Hematopoietic multipotent progenitor cell treated with erythropoietin and hydrocortisone succinate and interleukin-3 and kit ligand, for 8 days (in vitro differentiated cells): ENCODE results near the gene SCN2B.
"Not testable (repeated sequence)": the region's sequence is repeated elsewhere in the genome, so short reads cannot be mapped to it uniquely, and the experiment has no call there.

Experiments used
- DNase-seq: peaks from one replicate; pipeline ENCODE4 v3.0.0-alpha.2; 2015

Gene SCN2B

DNA sequence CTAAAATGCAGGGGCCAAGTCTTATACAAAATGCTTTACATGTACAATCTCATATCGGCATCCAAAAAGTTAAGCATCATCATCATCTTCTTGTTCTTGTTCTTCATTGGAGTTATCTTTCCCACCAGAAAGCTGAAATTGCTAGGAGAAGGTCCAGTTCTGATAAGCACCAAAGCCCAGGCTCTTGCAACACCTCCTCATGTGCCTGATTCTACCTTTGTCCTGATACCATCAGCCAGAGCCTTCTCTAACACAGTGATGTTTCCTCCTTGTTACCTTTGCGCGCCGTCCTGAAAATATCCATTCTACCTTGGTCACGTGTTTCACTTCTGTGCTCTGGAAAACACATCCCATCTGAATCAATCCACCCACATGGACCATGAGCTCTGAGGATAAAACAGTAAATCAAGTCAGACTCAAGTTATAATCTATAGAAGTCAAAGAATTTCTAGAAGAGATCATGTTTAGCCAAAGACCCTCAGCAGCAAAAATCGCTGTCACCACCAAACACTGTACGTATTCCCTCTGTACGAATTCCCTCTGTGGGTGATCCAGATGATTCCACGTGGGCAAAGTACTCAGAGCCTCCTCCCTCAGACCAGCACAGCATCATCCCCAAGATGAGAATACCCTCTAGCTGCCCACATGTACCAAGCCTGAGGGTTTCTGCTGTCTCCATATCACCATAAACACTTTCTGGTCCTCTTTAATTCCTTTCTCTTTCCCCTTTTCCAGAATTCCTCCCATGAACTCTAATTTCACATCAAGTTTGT is 29.4 kb upstream of the SCN2B start:
- no peak for DNase-seq

DNA sequence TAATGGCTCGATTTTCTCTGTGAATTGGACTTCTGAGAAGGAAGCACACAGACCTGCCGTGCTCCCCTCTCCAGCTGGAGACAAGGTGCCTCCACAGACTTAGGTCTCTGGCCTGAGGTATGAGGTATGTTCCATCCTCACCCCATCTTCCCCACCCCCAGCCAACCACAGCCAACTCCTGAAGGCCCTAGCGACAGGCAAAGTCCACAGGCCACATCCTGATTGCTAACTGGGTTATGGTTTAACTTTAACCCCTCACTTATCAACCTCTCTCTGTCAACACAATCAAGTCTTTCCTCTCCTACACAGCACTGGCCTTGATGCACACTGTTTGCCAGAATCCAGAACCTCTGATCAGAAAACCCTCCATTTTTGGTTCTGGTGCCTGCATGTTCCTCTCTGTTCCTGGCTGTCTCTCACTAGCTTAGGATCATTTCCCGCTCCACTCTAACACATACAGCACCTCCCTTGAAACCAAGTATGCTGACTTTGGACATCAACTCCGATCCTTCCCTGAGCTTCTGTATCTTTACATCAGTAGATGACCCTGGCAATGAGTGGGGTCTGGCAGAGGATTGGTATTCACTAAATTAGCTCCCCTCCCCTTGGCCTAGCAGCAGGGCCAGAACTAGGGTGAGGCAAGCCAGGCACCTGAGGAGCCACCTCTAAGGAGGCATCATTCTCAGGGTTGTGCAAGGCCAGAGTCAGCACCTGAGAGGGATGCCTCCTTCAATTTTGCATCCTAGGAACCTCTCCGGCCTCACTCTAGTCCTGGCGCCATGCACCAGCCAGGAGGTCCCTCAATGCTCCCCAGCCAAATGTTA is 26.4 kb upstream of the SCN2B start:
- no peak for DNase-seq

GRCh38 chr11:118201966-118202365 is 25.5 kb upstream of the SCN2B start:
- DNase-seq = no peak

- DNase-seq = no peak
Observed at GRCh38 chr11:118200901-118201680, 24.7 kb upstream of the SCN2B start.

- no peak for DNase-seq
Observed at GRCh38 chr11:118200497-118200896, 24.1 kb upstream of the SCN2B start.

DNA sequence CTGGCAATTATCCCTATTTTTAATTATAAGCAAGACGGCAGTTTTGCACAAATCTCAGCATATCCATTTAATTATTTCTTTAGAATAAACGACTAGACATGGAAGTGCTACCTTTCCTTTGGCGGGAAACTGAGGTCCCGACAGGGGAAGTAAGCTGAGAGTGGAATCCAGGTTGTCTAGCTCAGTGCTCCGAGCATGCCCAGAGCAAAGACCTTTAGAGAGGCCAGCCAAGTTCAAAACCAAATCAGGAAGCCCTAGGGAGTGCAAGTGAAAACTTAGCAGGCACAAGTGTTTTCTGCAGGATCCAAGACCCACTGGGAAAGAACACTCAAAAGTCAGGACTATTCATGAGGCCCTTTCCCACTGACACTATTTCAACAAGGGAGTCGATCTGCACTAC is 22.7 kb upstream of the SCN2B start:
- no peak for DNase-seq

GRCh38 chr11:118198370-118198769 is 21.9 kb upstream of the SCN2B start:
- peak; percentile 69 for DNase-seq

- no peak for DNase-seq
Observed at GRCh38 chr11:118194835-118195627, 18.6 kb upstream of the SCN2B start.

GRCh38 chr11:118193910-118194566 is 17.6 kb upstream of the SCN2B start:
- DNase-seq = no peak

GRCh38 chr11:118192817-118193216 is 16.4 kb upstream of the SCN2B start:
- DNase-seq = not testable (repeated sequence)

DNA sequence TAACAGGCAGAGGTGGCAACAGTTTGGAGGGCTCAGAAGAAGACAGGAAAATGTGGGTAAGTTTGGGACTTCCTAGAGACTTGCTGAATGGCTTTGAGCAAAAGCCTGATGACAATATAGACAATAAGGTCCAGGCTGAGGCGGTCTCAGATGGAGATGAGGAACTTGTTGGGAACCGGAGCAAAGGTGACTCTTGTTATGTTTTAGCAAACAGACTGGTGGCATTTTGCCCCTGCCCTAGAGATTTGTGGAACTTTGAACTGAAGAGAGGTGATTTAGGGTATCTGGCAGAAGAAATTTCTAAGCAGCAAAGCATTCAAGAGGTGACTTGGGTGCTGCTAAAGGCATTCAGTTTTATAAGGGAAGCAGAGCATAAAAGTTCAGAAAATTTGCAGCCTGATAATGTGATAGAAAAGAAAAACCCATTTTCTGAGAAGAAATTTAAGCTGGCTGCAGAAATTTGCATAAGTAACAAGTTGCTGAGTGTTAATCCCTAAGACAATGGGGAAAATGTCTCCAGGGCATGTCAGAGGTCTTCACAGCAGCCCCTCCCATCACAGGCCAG is 14.6 kb upstream of the SCN2B start:
- DNase-seq = not testable (repeated sequence)

- DNase-seq = no peak
Observed at GRCh38 chr11:118186346-118187107, 10.1 kb upstream of the SCN2B start.

GRCh38 chr11:118184784-118185579 is 8.5 kb upstream of the SCN2B start:
- no peak for DNase-seq

DNA sequence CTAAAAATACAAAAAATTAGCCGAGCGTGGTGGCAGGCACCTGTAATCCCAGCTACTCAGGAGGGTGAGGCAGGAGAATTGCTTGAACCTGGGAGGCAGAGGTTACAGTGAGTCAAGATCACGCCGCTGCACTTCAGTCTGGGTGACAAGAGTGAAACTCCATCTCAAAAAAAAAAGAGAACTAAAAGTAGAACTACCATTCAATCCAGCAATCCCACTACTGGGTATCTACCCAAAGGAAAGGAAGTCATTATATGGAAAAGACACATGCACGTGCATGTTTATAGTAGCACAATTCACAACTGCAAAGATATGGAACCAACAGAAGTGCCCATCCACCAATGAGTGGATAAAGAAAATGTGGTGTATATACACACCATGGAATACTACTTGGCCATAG is 7.3 kb upstream of the SCN2B start:
- not testable (repeated sequence) for DNase-seq

GRCh38 chr11:118180300-118180703 is 3.9 kb upstream of the SCN2B start:
- DNase-seq = no peak

DNA sequence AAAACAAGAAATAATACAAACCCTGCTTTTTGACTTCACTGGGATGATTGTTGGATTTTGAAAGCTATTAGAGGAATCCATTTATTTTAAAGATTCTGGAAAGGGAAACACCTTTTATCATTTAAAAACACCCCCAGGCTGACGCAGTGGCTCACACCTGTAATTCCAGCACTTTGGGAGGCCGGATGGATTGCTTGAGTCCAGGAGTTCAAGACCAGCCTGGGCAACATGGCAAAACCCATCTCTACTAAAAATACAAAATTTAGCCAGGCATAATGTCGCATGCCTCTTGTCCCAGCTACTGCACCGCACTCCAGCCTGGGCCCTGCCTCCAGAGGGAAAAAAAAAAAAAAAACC is 317 bp upstream of the SCN2B start:
- no peak for DNase-seq

GRCh38 chr11:118175031-118175992 is 1.1 kb downstream of the SCN2B start:
- no peak for DNase-seq

DNA sequence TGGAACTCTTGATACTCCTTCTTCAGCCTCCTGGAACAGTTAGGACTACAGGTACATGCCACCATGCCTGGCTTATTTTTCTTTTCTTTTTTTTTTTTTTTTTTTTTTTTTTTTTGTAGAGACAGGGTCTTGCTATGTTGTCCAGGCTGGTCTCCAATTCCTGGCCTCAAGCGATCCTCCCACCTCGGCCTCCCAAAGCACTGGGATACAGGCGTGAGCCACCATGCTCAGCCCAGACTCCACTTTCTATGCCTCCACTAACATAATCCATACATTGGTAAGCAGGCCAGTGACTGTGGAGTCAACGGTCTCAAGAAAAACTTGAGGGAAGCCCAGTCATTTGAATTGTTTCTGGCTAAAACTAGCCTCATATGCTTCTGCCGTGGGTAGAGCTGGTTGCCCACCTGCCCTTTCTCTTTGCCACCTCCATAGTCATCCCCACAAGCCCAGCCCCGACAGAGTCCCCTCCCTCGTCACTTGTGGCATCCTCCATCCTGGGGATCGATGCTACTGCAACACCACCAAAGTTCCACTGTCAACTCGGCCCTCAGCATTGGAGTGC is 2.4 kb downstream of the SCN2B start:
- no peak for DNase-seq

GRCh38 chr11:118172356-118172755 is 4.1 kb downstream of the SCN2B start:
- no peak for DNase-seq
